ENCODE results near the gene STK4. TPM values are rescaled to one million over a fixed set of nuclear protein-coding genes. Genes with fewer than 3 reads are reported as not detected.

STK4 gene
- total and polyA plus RNA-seq, 2 of the 8 experiments (the other 6 are each of a cell fraction or from before 2014, with no cell fraction given), result 12.0 to 34.3 TPM

DNA sequence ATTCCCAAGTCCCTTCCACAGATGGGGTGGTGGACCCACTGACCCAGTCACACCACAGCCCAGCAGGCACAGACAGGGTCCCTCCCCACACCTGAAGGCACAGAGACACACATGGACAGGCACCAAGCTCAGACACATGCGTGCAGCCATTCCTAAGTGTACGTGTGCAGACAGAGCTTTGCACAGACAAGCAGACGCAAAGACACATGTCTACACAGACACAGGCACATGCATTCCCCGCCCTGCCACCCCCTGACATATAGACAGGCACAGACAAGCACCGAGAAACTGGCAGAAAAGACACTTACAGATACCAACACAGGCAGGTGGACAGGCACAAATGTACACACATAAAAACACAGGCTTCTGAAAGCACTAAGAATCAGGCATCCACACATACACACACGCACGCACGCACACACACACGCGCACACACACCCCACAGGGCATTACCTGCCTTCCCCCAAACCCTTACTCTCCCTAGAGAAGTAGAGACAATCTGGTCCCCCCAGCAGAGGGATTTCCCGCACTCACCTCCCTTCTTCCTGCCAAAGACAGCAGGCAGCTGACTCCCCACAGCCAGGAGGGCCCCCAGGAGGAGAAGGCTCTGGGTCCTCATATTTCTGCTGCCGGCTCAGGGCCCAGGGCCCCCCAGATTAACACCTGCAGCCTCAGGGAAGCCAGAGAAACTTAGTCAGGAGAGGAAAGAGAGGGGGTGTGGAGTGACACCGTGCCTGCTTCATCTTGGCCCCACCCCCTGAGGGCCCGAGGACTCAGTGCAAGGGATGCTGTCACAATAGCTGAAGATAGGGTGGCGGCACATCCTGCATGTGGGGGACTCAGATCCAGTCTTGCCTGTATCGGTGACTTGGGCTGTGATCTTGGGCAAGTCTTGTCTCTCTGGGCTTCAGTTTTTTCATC is 148.4 kb downstream of the STK4 start, which contains the start of gene WFDC5 (continued):
- TF ChIP-seq, protein P1, sequence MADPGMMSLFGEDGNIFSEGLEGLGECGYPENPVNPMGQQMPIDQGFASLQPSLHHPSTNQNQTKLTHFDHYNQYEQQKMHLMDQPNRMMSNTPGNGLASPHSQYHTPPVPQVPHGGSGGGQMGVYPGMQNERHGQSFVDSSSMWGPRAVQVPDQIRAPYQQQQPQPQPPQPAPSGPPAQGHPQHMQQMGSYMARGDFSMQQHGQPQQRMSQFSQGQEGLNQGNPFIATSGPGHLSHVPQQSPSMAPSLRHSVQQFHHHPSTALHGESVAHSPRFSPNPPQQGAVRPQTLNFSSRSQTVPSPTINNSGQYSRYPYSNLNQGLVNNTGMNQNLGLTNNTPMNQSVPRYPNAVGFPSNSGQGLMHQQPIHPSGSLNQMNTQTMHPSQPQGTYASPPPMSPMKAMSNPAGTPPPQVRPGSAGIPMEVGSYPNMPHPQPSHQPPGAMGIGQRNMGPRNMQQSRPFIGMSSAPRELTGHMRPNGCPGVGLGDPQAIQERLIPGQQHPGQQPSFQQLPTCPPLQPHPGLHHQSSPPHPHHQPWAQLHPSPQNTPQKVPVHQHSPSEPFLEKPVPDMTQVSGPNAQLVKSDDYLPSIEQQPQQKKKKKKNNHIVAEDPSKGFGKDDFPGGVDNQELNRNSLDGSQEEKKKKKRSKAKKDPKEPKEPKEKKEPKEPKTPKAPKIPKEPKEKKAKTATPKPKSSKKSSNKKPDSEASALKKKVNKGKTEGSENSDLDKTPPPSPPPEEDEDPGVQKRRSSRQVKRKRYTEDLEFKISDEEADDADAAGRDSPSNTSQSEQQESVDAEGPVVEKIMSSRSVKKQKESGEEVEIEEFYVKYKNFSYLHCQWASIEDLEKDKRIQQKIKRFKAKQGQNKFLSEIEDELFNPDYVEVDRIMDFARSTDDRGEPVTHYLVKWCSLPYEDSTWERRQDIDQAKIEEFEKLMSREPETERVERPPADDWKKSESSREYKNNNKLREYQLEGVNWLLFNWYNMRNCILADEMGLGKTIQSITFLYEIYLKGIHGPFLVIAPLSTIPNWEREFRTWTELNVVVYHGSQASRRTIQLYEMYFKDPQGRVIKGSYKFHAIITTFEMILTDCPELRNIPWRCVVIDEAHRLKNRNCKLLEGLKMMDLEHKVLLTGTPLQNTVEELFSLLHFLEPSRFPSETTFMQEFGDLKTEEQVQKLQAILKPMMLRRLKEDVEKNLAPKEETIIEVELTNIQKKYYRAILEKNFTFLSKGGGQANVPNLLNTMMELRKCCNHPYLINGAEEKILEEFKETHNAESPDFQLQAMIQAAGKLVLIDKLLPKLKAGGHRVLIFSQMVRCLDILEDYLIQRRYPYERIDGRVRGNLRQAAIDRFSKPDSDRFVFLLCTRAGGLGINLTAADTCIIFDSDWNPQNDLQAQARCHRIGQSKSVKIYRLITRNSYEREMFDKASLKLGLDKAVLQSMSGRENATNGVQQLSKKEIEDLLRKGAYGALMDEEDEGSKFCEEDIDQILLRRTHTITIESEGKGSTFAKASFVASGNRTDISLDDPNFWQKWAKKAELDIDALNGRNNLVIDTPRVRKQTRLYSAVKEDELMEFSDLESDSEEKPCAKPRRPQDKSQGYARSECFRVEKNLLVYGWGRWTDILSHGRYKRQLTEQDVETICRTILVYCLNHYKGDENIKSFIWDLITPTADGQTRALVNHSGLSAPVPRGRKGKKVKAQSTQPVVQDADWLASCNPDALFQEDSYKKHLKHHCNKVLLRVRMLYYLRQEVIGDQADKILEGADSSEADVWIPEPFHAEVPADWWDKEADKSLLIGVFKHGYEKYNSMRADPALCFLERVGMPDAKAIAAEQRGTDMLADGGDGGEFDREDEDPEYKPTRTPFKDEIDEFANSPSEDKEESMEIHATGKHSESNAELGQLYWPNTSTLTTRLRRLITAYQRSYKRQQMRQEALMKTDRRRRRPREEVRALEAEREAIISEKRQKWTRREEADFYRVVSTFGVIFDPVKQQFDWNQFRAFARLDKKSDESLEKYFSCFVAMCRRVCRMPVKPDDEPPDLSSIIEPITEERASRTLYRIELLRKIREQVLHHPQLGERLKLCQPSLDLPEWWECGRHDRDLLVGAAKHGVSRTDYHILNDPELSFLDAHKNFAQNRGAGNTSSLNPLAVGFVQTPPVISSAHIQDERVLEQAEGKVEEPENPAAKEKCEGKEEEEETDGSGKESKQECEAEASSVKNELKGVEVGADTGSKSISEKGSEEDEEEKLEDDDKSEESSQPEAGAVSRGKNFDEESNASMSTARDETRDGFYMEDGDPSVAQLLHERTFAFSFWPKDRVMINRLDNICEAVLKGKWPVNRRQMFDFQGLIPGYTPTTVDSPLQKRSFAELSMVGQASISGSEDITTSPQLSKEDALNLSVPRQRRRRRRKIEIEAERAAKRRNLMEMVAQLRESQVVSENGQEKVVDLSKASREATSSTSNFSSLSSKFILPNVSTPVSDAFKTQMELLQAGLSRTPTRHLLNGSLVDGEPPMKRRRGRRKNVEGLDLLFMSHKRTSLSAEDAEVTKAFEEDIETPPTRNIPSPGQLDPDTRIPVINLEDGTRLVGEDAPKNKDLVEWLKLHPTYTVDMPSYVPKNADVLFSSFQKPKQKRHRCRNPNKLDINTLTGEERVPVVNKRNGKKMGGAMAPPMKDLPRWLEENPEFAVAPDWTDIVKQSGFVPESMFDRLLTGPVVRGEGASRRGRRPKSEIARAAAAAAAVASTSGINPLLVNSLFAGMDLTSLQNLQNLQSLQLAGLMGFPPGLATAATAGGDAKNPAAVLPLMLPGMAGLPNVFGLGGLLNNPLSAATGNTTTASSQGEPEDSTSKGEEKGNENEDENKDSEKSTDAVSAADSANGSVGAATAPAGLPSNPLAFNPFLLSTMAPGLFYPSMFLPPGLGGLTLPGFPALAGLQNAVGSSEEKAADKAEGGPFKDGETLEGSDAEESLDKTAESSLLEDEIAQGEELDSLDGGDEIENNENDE (IDR thresholded peaks at IDR 0.05; ENCODE audit: insufficient replicate concordance, low read length), result no peak
- TF ChIP-seq TAF1 (IDR thresholded peaks at IDR 0.05; ENCODE audit: low read depth, low read length), result no peak
- TF ChIP-seq KDM1A (IDR thresholded peaks at IDR 0.05; ENCODE audit: borderline replicate concordance, low read length), result no peak
- TF ChIP-seq SIN3A (conservative IDR thresholded peaks at IDR 0.05 in 1 of 2, IDR thresholded peaks at IDR 0.05 in 1 of 2; ENCODE audit: low read depth in 1 of 2, low read length in 2 of 2), result no peak
- TF ChIP-seq SAP30 (IDR thresholded peaks at IDR 0.05; ENCODE audit: insufficient read depth, insufficient replicate concordance, low read length), result no peak
- TF ChIP-seq CTBP2 (IDR thresholded peaks at IDR 0.05; ENCODE audit: borderline replicate concordance, insufficient read depth, insufficient read length, low read length), result no peak
- TF ChIP-seq HDAC2 (IDR thresholded peaks at IDR 0.05; ENCODE audit: borderline replicate concordance in 1 of 2, low read depth in 2 of 2, low read length in 2 of 2), result no peak
- no peak for TF ChIP-seq TCF12 (IDR thresholded peaks at IDR 0.05; ENCODE audit: low read depth, low read length)

Data from H1 (cell line).